ENCODE results near the gene LSG1.
"Not testable (repeated sequence)": the region's sequence is repeated elsewhere in the genome, so short reads cannot be mapped to it uniquely, and the experiment has no call there.

Gene LSG1

DNA sequence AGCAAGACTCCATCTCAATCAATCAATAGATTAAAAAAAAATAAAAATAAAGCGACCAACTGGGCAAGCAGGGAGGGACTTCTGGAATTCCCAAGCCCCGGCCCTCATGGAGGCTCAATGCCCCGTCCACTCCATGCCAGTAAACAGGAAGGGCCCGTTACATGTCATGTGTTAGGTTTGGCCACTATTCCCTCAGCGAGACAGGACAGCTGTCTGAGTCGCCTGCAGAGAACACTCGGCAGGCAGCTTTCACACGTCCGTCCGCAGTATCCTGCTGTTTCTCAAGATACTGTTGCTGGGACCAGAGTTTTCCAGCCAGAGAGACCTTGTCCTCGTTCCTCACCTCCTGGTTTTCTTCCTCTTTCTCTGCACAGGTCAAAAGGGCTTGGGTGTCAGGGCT lies 56.8 kb downstream of the LSG1 start:
- no peak for DNase-seq

DNA sequence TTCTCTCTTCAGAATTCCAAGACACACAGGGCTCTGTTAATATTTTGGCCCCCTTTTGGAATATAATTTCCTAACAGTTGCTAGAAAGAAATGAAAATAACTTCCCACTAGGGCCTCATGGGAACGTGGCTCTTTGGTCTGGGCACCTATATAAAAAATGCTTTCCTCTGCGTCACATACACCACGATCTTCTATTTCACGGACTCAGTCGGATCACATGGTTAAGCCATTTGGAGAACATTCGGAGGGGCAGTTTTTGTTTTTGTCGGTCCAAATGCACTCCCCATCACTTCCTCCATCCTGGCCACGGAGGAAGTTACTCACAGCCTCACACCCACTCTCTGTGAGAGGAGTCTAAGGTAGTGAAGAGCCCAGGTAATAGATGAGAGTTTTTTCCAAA lies 59.8 kb downstream of the LSG1 start:
- DNase-seq, result no peak

DNA sequence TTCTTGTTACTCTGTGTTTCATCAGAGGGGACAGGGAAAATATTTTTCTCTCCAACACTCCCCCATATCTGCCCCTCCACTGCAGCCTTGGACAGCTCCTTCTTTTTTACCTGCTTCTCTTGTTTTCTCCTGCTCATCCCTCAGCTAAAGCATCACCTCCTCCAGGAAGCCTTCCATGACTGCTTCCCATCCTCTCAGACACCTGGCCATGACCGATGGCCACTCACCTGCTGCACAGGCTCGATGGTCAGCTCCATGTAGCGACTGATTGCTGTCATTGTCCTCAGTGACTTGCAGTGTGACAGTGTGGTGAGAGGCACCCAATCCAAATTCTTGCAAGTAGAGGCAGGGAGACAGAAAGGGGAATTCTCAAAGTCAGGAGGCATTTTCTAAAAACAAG lies 61.3 kb downstream of the LSG1 start:
- no peak for DNase-seq

DNA sequence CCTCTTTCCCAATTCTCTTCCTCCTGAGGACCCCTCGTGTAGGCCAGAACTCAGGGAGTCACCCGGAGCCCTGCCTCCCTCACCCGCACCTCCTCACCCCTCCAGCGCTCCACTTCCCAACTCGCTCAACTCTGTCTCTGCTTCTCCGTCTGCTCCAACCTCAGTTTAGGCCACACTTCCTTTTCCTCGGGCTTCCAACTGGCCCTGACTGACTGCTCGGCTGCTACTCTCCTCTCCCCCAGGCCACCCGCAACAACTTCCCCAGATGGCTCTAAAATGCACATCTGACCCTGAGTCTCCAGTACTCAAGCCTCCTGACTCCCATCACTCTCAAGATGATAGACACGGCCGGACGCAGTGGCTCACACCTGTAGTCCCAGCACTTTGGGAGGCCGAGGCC lies 62.4 kb downstream of the LSG1 start:
- no peak for DNase-seq

DNA sequence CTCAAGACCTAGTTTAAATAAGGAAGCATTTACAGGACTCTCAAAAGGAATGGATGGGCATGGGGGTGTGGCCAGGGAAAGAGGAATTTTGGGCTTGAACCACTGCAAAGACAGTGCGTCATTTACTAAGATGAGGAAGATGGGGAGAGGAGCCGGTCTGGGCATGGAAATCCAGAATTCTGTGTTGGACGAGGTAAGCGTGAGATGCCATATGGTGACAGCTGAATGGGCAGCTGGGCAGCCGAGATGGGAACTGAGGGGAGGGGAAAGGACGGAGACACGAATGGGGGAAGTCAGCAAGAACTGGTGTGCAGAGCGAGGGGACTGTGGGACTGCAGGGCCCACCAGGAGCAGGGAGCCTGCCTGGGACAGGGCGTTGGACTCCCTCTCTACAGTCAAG lies 63.0 kb downstream of the LSG1 start:
- DNase-seq, result no peak

DNA sequence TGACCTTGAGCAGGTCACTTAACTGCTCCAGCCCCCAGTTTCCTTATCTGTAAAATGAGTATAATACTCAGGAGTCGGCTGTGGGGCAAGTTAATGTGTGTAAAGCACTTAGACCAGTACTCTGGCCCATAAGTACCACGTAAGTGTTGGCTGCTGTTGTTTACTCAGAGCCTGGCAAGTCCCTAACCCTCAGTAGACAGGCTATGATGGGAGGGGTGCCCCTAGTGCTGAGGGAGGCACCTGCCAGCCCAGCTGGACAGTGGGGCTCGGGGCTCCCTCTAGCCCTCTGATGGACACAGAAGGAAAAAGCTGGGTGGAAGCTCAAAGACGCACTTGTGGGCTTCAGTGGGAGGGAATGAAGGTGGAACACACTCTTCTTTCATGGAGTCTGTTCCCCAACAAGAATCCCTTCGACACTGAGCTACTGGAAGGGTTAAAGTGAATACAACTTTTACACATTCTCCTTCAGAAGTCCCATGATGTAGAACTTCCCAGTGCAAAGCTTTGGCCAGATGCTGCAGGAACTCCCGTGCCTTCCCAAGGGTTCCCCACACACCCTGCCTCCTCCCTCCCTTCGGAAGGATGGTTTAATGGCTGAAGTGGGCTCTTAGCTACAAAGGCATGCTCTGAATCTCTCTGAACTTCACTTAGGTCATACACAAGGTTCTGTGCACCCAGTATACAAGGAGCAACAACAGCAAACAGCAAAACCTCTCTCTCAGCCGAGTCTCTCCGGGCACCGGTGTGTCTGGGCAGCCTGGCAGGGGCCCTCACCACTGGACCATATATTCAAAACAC lies 64.2 kb downstream of the LSG1 start:
- DNase-seq, result no peak

DNA sequence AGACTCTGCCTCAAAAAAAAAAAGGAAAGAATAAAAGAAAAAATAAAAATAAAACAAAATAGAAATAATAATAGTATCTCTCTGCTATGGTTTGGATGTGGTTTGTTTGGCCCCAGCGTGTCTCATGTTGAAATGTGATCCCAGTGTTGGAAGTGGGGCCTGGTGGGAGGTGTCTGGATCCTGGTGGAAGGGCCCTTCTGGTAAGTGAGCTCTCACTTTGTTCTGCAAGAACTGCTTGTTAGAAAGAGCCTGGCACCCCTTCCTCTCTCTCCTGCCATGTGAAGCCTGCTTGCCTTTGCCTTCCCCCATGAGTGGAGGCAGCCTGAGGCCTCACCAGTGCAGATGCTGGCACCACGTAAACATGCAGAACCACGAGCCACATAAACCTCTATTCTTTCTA lies 65.0 kb downstream of the LSG1 start:
- DNase-seq, result no peak

DNA sequence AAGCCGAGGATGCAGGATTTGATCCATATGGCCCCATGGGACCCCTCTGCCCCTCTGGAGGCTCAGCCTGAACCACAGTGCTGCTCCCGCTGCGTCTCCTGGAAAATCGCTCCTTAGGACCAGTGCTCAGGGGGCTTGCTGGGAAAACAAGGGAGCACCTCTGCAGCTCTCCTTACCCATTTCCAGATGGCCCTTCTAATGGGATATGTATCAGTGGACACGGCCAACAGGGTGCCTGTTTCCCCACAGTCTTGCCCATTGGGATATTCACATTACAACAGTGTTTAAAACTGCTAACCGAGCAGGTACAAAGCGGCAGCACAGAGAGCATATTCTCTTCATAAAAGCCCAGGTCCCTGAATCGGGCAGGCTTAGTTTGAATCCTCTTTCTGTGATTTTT lies 65.8 kb downstream of the LSG1 start:
- no peak for DNase-seq

DNA sequence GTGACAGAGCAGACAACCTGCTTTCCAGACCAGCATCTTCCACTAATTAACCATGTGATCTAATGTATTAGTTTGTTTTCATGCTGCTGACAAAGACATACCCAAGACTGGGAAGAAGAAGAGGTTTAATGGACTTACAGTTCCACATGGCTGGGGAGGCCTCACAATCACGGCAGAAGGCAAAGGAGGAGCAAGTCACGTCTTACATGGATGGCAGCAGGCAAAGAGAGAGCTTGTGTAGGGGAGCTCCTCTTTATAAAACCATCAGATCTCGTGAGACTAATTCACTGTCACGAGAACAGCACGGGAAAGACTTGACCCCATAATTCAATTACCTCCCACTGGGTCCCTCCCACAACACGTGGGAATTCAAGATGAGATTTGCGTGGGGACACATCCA lies 66.7 kb downstream of the LSG1 start:
- not testable (repeated sequence) for DNase-seq

DNA sequence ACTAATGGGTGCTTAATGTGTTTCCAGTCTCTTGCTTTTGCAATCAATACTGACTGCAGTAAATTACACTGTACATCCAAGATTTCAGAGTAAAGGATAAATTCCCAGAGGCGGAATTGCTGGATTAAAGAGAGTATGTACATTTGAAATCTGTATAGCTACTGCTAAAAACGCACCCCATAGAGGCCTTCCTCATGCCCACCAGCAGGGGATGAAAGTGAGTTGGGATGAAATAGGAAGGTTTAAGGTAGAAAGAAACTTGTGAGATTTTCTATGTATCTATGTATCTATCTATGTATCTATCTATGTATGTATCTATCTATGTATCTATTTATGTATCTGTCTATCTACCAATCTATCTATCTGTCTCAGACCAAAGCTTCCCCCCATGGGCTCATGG lies 67.2 kb downstream of the LSG1 start:
- DNase-seq, result no peak

DNA sequence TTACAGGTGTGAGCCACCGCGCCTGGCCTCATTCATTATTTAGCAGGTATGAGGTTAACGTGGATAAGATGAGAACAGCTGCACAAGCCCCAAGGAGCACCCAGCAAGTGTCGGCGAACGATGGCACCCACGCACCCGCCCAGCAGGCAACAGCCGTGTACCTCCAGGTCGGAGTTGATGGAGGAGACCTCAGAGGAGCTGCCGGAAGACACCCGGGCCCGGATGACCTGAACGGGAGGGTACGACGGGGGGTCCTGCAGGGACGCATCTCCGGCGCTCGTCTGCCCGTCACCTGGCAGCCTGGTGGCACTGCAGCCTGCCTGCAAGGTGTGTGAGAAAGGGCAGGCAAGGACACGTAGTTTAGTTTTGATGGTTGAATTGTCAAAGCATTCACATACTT lies 67.9 kb downstream of the LSG1 start:
- DNase-seq, result no peak

DNA sequence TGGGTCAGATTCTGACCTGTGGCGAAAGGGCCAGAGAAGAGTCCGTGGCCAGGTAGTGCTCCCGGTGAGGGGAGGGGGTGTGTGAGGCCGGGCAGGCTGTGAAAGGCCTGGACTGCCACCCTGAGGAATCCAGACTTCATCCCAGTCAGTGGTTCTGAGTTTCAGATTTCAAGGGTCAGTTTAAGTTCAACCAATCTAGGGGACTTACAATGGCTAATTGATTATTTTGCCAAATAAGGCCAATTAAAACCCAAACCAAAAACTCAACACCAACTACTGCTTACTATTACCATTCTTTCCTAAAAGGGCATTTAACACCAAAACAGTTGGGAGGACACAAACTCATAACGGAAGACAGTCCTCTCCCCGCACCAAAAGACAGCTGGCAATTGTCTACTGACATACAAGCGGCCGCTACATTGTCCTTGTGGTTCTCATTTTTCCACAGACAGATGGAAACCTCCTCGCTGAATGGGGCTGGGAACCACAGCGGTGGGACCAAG lies 69.3 kb downstream of the LSG1 start:
- DNase-seq, result no peak

DNA sequence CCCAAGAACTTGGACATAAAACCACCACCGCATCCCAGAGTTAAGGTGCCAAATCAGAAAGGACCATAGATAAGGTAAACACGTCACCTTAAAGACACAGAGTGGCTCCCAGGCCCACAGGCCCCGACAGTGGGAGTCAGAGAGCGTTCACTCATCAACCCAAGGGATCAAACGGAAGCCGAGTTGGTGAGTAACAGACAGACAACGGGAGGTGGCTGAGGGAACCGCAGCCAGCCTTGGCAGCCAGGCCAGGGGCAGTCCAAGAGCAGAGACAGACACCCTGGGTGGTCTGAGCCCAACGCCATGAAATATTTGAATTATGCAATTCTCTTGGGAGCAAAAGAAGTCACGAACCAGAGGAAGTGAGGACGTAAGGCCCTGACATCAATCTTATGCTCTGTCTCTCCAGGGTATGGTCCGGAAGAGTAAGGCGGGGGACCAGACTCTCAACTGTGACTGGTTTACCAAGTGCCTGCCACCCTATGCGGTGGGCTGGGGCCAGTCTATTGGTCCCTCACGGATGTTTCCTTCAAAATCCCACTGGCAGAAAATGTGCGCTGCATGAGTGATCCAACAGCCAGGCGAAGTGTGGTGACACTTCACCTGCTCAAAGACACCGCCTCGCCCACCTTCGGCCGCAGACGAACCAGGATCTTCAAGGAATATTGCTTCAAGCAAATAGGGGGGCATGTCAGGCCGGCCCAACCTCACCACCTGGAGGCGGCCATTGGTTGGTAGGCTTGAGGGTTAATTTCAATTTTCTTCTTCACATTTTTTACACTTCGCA lies 73.0 kb downstream of the LSG1 start:
- no peak for DNase-seq

DNA sequence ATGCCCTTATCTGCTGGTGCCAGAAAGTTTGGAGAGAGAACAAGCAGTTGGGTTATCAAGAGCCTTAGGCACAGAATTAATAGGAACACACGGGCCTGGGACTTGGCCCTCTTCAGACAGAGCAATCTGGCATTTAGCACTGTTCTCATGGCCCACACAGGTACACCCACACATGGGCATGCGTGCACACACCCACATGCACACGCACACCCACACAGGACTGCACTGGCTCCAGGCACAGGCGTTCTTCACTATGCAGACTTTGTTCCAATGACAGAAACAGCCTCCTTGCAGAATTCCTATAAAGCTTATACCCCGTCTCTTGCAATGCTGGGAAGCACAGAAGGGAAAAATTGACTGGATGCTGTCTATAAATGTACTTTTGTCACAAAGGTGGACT lies 75.1 kb downstream of the LSG1 start:
- no peak for DNase-seq

DNA sequence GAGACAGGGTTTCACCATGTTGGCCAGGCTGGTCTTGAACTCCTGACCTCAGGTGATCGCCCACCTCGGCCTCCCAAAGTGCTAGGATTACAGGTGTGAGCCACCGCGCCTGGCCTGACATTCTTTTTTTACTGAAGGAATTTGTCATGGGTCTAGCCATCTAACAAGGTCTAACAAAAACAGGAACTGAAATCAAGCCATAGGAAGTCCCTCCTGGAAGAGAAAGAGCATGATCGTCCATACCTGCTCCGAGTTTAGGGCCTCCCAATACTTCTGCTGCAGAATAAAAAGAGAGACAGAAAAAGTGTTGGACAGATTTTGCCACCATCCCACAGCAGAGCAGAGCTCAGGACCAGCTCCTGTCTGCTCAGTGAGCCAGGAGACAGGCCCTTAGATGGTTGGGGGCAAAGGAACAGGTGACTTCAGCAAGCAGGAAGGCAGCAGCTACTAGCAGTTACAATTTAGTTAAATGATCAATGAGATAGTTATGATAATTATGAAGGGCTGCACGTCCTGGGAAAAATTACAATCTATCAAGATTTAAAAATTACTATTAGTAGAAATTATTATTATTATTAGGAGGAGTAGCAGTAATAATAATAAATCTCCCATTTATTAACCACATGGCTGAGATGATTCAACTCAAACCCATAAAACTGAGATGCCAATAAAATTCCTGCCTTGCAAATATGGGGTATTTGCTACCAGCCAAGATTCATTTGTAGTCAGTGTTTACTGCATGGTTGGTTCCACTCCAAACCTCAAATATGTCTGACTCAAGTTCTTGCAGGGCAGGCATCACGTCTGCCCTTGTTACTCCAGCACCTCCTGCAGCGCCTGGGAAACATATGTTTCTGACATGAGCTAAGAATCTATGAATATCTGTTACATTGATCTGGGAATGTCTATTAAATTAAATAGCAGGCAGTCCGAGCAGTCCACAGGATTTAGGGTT lies 78.9 kb downstream of the LSG1 start:
- DNase-seq, result no peak
